CD4-positive, alpha-beta T cell treated with Interleukin-1 beta for 1 hour (primary cell): Measurements from ENCODE around the gene ASIC5.
A peak's percentile ranks its signal among the peaks of the same experiment; 100 is the strongest.
"Not testable (repeated sequence)": the region's sequence is repeated elsewhere in the genome, so short reads cannot be mapped to it uniquely, and the experiment has no call there.

Source experiments
- DNase-seq, 2 donors: peaks; one replicate each; pipeline ENCODE4 v3.0.0-alpha.2; 2020 to 2022

The ASIC5 gene

DNA sequence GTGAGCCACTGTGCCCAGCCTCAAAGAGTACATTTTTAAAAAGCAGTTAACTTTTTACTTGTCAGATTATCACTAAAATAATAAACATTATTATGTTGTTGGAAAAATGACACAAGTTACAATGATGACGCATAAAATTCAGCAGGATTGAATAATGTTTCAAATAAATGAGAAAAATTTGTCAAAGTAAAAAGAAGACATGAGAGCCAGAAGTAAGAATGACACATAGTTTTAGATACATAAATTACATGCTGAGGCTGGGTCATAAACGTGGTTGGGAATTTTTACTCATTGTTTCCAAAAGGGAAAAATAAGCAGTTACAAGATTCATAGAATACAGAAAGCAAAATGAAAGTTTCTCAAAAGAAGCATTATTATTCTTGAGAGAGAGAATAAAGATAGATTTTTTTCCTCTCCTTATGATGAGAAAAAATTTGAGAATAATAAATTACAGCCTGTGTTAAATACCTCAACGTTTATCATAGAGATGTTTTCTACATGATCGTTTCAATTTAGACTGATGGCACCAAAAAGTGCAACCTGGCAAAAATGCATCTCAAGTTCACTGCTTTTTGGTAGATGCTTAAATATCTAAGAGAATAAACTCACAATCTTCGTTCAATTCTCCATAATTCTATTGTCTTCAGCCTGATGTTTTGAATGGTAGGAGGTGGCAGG is 66.8 kb downstream of the ASIC5 start:
- no peak for DNase-seq

DNA sequence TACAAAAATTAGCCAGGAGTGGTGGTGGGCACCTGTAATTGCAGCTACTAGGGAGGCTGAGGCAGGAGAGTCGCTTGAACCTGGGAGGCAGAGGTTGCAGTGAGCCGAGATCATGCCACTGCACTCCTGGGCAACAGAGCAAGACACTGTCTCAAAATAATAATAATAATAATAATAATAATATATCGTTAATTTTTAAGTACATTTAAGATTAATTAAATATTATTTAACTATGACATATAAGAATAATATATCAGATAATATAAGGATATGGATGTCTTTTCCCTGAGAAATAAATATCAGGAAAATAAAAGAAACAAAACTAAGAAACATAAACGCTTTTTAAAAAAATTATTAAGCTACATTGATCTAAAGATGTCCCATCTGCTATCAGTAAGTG is 68.5 kb downstream of the ASIC5 start:
- DNase-seq, result not testable (repeated sequence)

DNA sequence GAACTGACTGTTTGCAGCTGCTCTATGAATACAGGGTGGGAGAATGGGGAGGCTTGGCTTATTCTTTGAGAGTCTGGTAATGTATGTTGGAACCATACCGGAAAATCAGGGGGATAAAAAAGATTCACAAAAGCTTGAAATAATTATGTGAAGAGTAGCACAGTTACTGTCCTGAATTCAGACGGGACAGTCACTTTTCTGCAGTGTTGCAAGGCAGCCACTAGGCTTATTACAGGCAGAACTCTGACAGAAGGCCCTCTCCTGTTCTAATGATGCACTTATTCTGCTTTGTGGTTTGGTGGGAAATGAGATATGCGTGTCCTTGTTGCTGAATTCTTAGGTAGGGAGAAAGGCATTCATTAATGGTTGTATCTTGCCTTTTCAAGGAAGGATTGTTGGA is 70.1 kb downstream of the ASIC5 start:
- no peak for DNase-seq

- no peak for DNase-seq
These were observed 71.4 kb downstream of the ASIC5 start for GRCh38 chr4:155794589-155795236.

DNA sequence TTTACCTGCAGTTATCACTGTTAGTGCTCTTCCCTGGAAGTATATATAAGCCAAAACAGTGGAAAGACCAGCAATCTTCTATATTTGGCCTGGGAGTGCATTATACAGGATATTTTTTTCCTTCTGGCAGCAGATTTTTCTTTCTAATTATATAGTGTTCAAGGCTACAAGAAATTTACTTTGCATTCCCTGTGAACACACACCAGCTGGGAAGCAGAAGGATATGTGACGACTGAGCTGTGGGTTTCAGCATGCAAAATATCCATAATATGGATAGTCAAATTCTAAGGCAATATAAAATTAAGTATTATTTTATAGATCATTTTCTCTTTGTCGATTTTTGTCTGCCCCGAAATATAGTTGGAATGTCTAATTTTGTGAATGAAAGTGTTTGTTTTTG is 76.1 kb downstream of the ASIC5 start:
- no peak for DNase-seq

DNA sequence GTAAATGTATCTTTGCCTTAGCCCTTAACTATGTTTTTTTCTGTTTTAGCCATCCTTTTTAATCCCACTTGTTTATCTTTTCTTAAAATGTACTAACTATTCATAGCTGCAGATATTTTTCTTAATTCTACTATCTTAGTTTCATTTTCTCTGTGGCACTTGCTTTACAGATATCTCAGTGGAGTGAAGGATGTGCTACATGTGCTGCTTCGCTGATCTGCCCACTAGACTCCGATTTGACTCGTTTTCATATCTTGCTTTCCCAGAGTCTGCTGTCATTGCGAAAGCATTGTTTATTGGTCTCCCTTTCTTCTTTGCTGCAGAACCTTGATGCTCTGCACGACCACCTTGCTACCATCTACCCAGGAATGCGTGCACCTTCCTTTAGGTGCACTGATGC is 76.7 kb downstream of the ASIC5 start:
- DNase-seq, result no peak

- DNase-seq, result peak in 1 of 2 donors; percentile 21
These were observed 78.9 kb downstream of the ASIC5 start for GRCh38 chr4:155787113-155787710.

DNA sequence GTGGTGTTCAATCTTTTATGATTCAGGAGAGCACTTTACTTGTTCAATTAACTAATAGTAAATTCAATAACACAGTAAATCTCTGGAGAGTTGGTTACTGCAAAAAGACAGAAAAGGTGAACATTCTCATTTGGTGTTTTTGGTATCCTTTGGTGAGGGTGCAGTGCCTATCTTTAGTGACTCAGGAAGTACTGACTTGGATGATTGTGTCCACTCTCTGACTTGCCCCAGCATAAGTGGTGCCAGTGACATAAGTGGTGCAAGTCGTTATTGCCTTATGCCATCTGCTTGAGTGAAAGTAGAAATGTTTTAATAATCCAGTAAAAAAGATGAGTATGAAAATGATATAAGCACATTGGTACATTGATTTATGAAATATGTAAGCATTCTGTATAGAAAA is 80.2 kb downstream of the ASIC5 start:
- DNase-seq, result no peak

- DNase-seq, result no peak
These were observed 81.4 kb downstream of the ASIC5 start for GRCh38 chr4:155784637-155785036.

DNA sequence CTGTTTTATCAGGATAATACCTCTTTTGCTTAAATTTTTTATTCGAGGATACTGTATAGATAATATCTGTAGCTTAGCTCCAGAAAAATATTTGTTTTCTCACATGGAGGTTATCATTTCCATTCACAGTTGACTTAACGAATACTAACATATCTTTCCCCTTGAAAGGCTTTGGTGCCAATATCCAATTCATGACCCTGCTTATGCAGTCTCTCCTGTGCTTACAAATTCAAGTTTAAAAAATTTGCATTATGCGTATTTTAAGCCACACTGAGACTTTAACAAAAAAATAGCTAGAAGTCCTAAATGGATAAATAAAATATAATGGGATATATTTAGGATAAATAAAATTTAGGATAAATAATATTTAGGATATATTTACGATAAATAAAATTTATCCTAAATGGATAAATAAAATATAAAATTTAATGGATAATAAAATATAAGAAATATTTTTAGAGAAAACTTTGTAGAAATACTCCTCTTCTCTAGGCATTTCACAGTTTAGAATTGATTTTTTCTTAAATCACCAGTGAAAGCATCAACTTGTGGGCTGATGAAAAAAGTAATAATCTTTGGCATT is 84.7 kb downstream of the ASIC5 start:
- DNase-seq, result no peak

DNA sequence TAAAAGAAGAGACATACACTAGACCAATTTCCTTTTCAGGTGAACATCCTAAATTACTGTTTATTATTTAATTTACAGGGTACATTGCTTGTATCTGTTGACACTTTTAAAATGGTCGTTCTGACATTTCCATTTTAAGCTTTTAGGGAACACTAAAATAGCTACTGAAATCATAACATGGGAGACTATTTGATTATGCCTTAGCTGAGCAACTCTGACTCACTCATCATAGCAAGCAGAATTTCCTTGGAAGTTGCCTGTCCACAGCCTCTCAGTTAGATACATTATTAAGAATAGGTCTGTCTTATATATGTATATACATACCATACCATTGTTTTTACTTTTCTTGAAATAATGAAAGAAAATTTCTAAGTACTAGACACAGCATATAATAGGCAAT is 85.3 kb downstream of the ASIC5 start:
- DNase-seq, result no peak
